Amniotic epithelial cell (primary cell): Measurements from ENCODE around the gene STX10.

Source experiments
- DNase-seq: peaks from one replicate; pipeline ENCODE4 v3.0.0-alpha.2; 2010; ENCODE audit warnings: low read depth

The STX10 gene

GRCh38 chr19:13119627-13120026 lies 30.5 kb downstream of the STX10 start:
- no peak for DNase-seq

DNA sequence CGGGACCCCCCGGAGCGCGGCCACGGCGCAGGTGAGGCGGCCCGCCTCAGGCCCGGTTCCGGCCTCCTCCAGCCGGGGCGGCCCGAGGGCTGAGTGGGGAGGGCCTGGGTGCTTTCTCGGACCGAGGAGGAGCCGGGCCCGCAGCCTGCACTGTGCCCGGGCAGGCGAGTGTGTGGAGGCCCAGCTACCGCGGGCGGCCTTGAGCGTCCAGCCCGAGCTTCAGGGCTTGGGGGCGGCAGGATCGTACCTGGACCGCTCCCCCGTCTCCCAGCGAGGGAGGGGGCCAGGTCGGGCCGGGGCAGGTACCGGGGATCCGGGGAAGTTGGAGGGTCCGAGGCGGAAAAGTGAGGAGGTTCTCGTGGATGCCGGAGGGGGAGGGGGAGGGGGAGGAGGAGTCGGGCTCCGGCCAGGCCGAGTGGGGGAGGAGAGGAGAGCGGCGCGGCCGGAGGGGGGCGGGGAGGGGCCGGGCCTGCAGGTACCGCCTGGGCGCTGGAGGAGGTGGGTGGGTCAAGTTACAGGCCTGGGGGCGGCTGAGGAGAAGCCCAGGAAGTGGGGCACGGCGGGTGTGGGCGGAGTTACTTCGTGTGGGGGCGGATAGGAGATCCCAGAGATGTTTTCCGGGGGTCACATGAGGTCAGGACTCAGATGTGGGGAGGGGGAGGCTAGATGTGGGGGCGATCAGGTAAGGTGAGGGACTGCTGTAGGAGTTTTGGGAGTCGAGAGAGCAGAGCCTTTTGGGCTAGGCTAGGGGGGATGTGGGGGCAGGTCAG lies 31.6 kb downstream of the STX10 start:
- DNase-seq, result peak; percentile 74

GRCh38 chr19:13117772-13118423 lies 32.3 kb downstream of the STX10 start, which contains the start of gene NACC1:
Gene NACC1 (plus strand): TSS chr19:13118264. CDS start chr19:13135208, 16,944 bp downstream.
- DNase-seq, result peak; percentile 80

GRCh38 chr19:13117176-13117771 lies 32.9 kb downstream of the STX10 start:
- DNase-seq, result no peak

DNA sequence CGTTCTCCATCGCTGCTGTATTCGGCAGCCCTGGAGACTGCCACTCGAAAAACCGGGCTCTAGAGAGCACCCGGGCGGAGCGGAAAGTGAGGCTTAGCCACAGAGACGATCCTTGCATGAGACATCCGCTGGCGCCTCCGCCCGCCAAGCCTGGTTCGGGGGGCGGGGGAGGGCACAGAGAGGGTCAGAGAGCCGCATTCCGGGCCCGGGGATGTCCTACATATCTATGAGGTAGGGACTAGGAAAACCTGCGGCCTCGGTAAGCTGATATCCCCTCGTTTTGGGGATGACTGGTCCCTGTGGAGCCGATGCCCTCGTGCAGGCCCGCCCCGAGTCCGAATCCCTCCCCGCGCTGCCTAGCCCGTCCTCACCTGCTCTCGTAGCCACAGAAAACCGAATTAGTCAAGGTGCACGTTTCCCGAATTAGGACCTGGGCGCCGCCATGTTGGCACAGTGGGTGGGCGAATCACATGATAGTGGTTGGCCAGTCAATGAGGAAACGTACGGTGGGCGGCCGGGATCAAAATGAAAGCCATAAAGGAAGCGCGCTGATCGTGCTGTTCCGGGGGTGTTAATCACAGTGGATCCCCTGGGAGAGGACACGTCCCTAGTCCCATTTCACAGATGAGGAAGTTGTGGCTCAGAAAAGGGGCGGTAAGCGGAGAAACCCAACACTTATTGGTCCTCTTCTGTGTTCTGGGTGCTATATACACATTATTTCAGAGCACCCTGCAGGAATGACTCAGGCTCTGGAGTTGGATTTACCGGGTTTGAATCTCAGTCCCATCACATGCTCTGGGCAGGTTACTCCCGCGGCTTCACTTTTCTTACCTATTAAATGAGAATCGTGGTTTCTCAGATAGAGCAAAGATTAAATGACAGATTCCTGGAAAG lies 33.6 kb downstream of the STX10 start, which contains the start of gene TRMT1:
Gene TRMT1 (minus strand): TSS at position 459 of the 894 bp plus-strand sequence. CDS start 341 bp downstream, at position 118.
- DNase-seq, result peak; percentile 91

GRCh38 chr19:13115936-13116281 lies 34.3 kb downstream of the STX10 start:
- DNase-seq, result no peak

- no peak for DNase-seq
Measured at GRCh38 chr19:13112555-13112954, 37.6 kb downstream of the STX10 start.

- no peak for DNase-seq
Measured at GRCh38 chr19:13110099-13110610, 40.0 kb downstream of the STX10 start.

- no peak for DNase-seq
Measured at GRCh38 chr19:13109361-13110098, 40.6 kb downstream of the STX10 start.

GRCh38 chr19:13104848-13105711 lies 45.1 kb downstream of the STX10 start:
- no peak for DNase-seq

DNA sequence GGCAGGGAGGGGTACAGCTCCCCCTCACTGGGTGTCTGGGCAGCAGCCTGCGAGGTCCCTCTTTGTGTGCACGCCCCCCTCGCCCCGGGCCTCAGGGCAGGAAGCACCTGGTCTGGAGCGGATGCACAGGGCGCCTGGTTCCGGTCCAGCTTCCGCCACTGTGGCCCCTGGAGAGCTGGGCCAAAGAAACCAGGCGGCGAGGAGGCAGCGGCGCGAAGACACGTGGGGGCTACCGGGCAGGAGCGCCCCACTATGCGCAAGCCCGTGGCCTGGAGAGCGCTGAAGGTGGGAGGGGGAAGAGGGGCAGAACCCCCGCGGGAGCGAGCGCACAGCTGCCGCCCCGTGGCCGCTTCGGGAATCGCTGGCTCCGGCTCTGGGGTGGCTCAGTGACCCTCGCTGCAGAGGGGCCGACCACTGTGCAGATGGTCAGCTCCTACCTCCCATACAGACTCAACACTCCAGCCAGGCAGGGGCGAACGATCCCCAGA lies 45.8 kb downstream of the STX10 start:
- DNase-seq, result no peak

- DNase-seq, result no peak
Measured at GRCh38 chr19:13103581-13104359, 46.4 kb downstream of the STX10 start.

DNA sequence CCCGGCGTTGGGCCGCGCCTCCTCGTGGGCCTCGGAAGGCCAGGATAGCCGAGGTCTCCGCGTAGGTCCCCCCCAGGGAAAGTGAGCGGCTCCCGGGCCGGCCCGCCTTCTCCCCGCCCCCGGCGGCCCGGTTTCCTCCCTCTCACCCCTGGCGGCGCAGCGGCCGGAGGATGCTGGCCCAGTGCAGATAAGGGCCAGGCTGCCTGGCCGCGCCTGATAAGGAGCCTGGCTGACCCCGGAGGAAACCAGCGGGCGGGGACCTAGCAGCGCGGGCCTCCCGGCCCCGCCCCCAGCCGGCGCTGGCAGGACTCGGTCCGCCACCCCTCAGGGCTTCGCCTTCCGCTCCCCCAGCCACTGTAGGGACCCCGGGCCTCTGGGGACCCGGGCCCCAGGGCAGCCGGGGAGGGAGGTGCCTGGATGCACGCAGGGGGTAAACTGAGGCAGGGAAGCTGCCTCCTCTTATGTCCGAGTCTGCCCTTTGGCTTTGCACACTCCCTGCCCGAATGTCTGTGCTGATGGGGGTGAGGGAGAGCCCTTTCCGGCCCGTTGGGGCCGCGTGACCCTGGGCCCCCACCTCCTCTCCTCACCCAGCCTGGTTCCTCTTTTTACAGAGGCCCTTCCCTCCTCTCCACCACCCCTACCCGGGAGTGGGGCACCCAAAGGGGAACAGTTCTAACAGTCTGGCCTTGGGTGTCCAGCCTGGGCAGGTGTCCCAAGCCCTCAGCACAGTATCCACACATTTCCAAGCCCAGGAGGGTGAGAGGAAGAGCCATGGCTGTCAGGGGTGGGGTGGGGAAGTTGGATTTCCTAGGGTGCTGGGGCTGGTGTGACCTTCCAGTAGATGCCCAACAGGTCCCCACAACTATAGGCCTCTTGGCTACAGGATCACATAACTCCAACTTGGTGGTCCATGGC lies 47.3 kb downstream of the STX10 start, which contains the start of gene LYL1:
Gene LYL1 (minus strand): TSS at position 193 of the 915 bp plus-strand sequence. CDS start 1,687 bp downstream, outside the sequence.
- DNase-seq, result peak; percentile 70

DNA sequence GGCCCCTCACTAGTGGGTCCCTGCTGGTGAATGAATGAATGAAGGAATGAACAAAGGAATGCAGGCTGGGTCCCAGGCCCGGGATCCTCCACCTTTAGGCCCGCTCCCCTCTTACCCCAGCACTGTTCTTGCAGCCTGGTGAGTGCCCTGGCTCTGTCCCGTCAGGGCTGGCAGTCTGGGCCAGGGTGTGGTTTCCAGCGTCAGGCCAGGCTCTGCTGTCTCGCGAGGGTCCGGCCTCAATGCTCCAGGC lies 47.8 kb downstream of the STX10 start:
- no peak for DNase-seq

- DNase-seq, result no peak
Measured at GRCh38 chr19:13101590-13102415, 48.4 kb downstream of the STX10 start.

DNA sequence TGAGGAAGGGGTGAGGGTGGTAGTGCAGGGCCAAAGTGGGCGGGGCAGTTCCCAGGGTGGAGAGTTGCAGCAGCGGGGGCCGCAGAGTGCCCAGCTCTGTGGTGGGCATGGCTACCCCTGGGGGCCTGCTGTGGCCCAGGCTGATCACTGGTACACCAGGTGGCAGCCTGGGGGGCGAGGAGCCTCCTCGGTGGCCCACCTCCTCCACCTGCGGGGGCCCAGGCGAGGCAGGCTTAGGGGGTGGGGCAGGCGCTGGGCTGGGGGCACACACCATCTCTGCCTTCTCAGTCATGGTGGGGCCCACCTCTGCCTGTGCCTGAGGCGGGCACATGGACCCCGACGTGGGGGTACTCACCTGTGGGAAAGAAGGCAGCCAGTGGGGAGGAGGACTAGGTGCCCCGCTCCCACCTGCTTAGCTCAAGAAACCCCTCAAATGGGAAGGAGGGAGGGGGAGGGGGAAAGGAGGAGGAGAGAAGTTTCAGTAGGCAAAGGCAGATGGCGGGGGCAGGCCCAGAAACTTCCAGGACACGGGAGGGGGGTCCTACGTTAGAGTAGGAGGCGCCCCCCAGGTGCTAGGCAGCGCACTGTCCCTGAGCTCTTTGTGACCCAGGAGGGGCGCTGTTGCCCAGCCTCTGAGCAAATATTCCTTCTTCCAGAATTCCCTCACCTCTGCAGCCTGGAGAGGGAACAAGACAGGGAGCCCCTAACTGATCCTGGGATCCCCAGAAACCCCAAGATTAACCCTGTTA lies 49.2 kb downstream of the STX10 start:
- no peak for DNase-seq
